NT2/D1 (cell line): ENCODE data around the gene RAB6D.
"Not testable (repeated sequence)": the region's sequence is repeated elsewhere in the genome, so short reads cannot be mapped to it uniquely, and the experiment has no call there.

Experiments
- DNase-seq: peaks from one replicate; pipeline ENCODE4 v3.0.0-alpha.2; 2011; ENCODE audit warnings: low read depth, low spot score
- H3K27me3 ChIP-seq: 2 replicates; pipeline ENCODE4 v1.6.0; 2011; ENCODE audit warnings: mild to moderate bottlenecking; ENCODE audit not compliant: insufficient read length, insufficient read depth
- H3K36me3 ChIP-seq: 2 replicates; pipeline ENCODE4 v1.6.1; 2011; ENCODE audit warnings: mild to moderate bottlenecking, low read length, mixed read lengths; ENCODE audit not compliant: insufficient read depth, insufficient read length
- H3K4me1 ChIP-seq: 2 replicates; pipeline ENCODE4 v1.5.1; 2011; ENCODE audit not compliant: insufficient read depth, insufficient read length
- H3K4me3 ChIP-seq: 2 replicates; pipeline ENCODE4 v1.5.1; 2011; ENCODE audit warnings: low read depth; ENCODE audit not compliant: insufficient read length
- H3K9ac ChIP-seq: 2 replicates; pipeline ENCODE4 v1.6.0; 2011; ENCODE audit warnings: low read depth; ENCODE audit not compliant: insufficient read length
- H3K9me3 ChIP-seq: 2 replicates; pipeline ENCODE4 v1.5.1; 2011; ENCODE audit warnings: mild to moderate bottlenecking, low read length; ENCODE audit not compliant: insufficient read depth
- SUZ12 ChIP-seq: IDR thresholded peaks from 2 replicates; pipeline ENCODE4 v1.6.1; 2011; ENCODE audit not compliant: insufficient read length, insufficient read depth; ENCODE audit errors: extremely low read depth
- YY1 ChIP-seq: IDR thresholded peaks from 2 replicates; pipeline ENCODE4 v1.6.1; 2011; ENCODE audit not compliant: insufficient read length, insufficient read depth
- ZNF274 ChIP-seq: IDR thresholded peaks from 2 replicates; pipeline ENCODE4 v1.6.1; 2011; ENCODE audit warnings: mild to moderate bottlenecking, low read depth, low read length

RAB6D gene

GRCh38 chr2:131349021-131349420, 14.9 kb downstream of the RAB6D start:
- H3K27me3 ChIP-seq = no peaks in the 10 kb centered on the region
- H3K4me1 ChIP-seq = no peaks in the 10 kb centered on the region
- TF ChIP-seq YY1 (no peak), SUZ12 (no peak), ZNF274 (no peak)
- no peak overlapping the region for H3K4me3 ChIP-seq
- DNase-seq = no peak
- no peaks in the 10 kb centered on the region for H3K36me3 ChIP-seq
- H3K9me3 ChIP-seq = no peaks in the 10 kb centered on the region
- H3K9ac ChIP-seq = no peak overlapping the region

- not testable (repeated sequence) for H3K36me3 ChIP-seq, H3K27me3 ChIP-seq, DNase-seq, H3K9me3 ChIP-seq, H3K4me1 ChIP-seq
- H3K4me3 ChIP-seq = peak overlapping the region; percentile 53
- peak overlapping the region; percentile 50 for H3K9ac ChIP-seq
Measured at GRCh38 chr2:131347035-131347434, 16.9 kb downstream of the RAB6D start.

- H3K4me3 ChIP-seq, H3K27me3 ChIP-seq, H3K4me1 ChIP-seq, DNase-seq, H3K36me3 ChIP-seq, H3K9ac ChIP-seq, H3K9me3 ChIP-seq: not testable (repeated sequence)
Measured at GRCh38 chr2:131339307-131339706, 24.7 kb downstream of the RAB6D start.

GRCh38 chr2:131335319-131335718, 28.6 kb downstream of the RAB6D start:
- not testable (repeated sequence) for H3K9me3 ChIP-seq, H3K4me3 ChIP-seq, H3K27me3 ChIP-seq, H3K36me3 ChIP-seq, DNase-seq, H3K9ac ChIP-seq, H3K4me1 ChIP-seq

- H3K27me3 ChIP-seq = peaks cover 13% of the 10 kb centered on the region
- not testable (repeated sequence) for DNase-seq, H3K4me3 ChIP-seq, H3K9me3 ChIP-seq, H3K4me1 ChIP-seq, H3K9ac ChIP-seq, H3K36me3 ChIP-seq
Measured at GRCh38 chr2:131332709-131333108, 31.3 kb downstream of the RAB6D start.

GRCh38 chr2:131331000-131331399, 33.0 kb downstream of the RAB6D start:
- H3K27me3 ChIP-seq = peaks cover 13% of the 10 kb centered on the region
- H3K9ac ChIP-seq, H3K4me3 ChIP-seq, H3K36me3 ChIP-seq, H3K9me3 ChIP-seq, H3K4me1 ChIP-seq: not testable (repeated sequence)
- peak; percentile 13 for DNase-seq

GRCh38 chr2:131322209-131322608, 41.8 kb downstream of the RAB6D start:
- Histone ChIP-seq H3K4me3 (no peak overlapping the region), H3K36me3 (no peaks in the 10 kb centered on the region), H3K4me1 (no peaks in the 10 kb centered on the region), H3K27me3 (no peaks in the 10 kb centered on the region), H3K9me3 (peaks cover 14% of the 10 kb centered on the region), H3K9ac (no peak overlapping the region)
- no peak for TF ChIP-seq YY1
- no peak for TF ChIP-seq ZNF274
- no peak for TF ChIP-seq SUZ12
- no peak for DNase-seq

GRCh38 chr2:131321344-131321743, 42.6 kb downstream of the RAB6D start:
- H3K36me3 ChIP-seq, H3K9ac ChIP-seq, H3K4me3 ChIP-seq, H3K4me1 ChIP-seq, H3K27me3 ChIP-seq, DNase-seq: not testable (repeated sequence)
- peaks cover 14% of the 10 kb centered on the region for H3K9me3 ChIP-seq

- not testable (repeated sequence) for H3K9ac ChIP-seq, DNase-seq, H3K27me3 ChIP-seq, H3K36me3 ChIP-seq, H3K9me3 ChIP-seq, H3K4me1 ChIP-seq, H3K4me3 ChIP-seq
Measured at GRCh38 chr2:131311001-131311400, 53.0 kb downstream of the RAB6D start.
